Measurements from ENCODE around the gene DDIT3.
"Not testable (repeated sequence)": the region's sequence is repeated elsewhere in the genome, so short reads cannot be mapped to it uniquely, and the experiment has no call there.

The DDIT3 gene

GRCh38 chr12:57525615-57526383 is 5.5 kb upstream of the DDIT3 start:
- no peak for DNase-seq (ENCODE audit: low read depth)

GRCh38 chr12:57524814-57525614 is 4.7 kb upstream of the DDIT3 start:
- DNase-seq (ENCODE audit: low read depth): no peak

- no peak for DNase-seq (ENCODE audit: low read depth)
These were observed 3.6 kb upstream of the DDIT3 start for GRCh38 chr12:57523706-57524614.

- DNase-seq (ENCODE audit: low read depth): no peak
These were observed 2.8 kb upstream of the DDIT3 start for GRCh38 chr12:57522887-57523705.

GRCh38 chr12:57522011-57522886 is 1.9 kb upstream of the DDIT3 start, which contains the start of gene MBD6:
Gene MBD6 (plus strand): TSS chr12:57522824. CDS start chr12:57524304, 1,480 bp downstream.
- DNase-seq (ENCODE audit: low read depth): no peak

- DNase-seq (ENCODE audit: low read depth): no peak
These were observed 1.3 kb upstream of the DDIT3 start for GRCh38 chr12:57521525-57522010.

- DNase-seq (ENCODE audit: low read depth): no peak
These were observed 590 bp downstream of the DDIT3 start for GRCh38 chr12:57519796-57520052.

- no peak for DNase-seq (ENCODE audit: low read depth)
These were observed 1.2 kb downstream of the DDIT3 start for GRCh38 chr12:57518920-57519795.

GRCh38 chr12:57518176-57518919 is 2.0 kb downstream of the DDIT3 start:
- DNase-seq (ENCODE audit: low read depth): peak; percentile 13

- DNase-seq (ENCODE audit: low read depth): not testable (repeated sequence)
These were observed 2.6 kb downstream of the DDIT3 start for GRCh38 chr12:57517718-57518117.

GRCh38 chr12:57517187-57517586 is 3.1 kb downstream of the DDIT3 start:
- DNase-seq (ENCODE audit: low read depth): peak; percentile 31

- DNase-seq (ENCODE audit: low read depth): no peak
These were observed 3.6 kb downstream of the DDIT3 start for GRCh38 chr12:57516617-57517153.

GRCh38 chr12:57515934-57516541 is 4.3 kb downstream of the DDIT3 start:
- no peak for DNase-seq (ENCODE audit: low read depth)

GRCh38 chr12:57515408-57515933 is 4.8 kb downstream of the DDIT3 start:
- DNase-seq (ENCODE audit: low read depth): no peak

GRCh38 chr12:57514720-57515407 is 5.5 kb downstream of the DDIT3 start:
- no peak for DNase-seq (ENCODE audit: low read depth)

- not testable (repeated sequence) for DNase-seq (ENCODE audit: low read depth)
These were observed 6.1 kb downstream of the DDIT3 start for GRCh38 chr12:57514246-57514645.

- not testable (repeated sequence) for DNase-seq (ENCODE audit: low read depth)
These were observed 6.6 kb downstream of the DDIT3 start for GRCh38 chr12:57513677-57514076.

Measured in GM04503 (cell line).